Left ventricle myocardium inferior (tissue), 1 donor: ENCODE data around the gene SLC25A43. TPM values are rescaled to one million over a fixed set of nuclear protein-coding genes. Genes with fewer than 3 reads are reported as not detected.
"Not testable (repeated sequence)": the region's sequence is repeated elsewhere in the genome, so short reads cannot be mapped to it uniquely, and the experiment has no call there.

Source experiments
- DNase-seq: peaks from one replicate; pipeline ENCODE4 v3.0.0-alpha.2; 2020
- H3K27ac ChIP-seq: fragments of 200-600 bp; replicated peaks from 2 replicates; pipeline ENCODE4 v1.8.0; 2021
- H3K27me3 ChIP-seq: fragments of 200-600 bp; 2 replicates; pipeline ENCODE4 v1.8.0; 2021; ENCODE audit warnings: low read depth
- H3K36me3 ChIP-seq: fragments of 200-600 bp; 2 replicates; pipeline ENCODE4 v1.8.0; 2021
- H3K4me1 ChIP-seq: fragments of 200-600 bp; 2 replicates; pipeline ENCODE4 v1.8.0; 2021
- H3K4me3 ChIP-seq: fragments of 200-600 bp; 2 replicates; pipeline ENCODE4 v1.8.0; 2021; ENCODE audit warnings: mild to moderate bottlenecking, moderate library complexity
- H3K9me3 ChIP-seq: fragments of 200-600 bp; replicated peaks from 2 replicates; pipeline ENCODE4 v1.8.0; 2021
- CTCF ChIP-seq: fragments of 200-600 bp; IDR thresholded peaks from 2 replicates; pipeline ENCODE4 v1.8.0; 2021; ENCODE audit warnings: antibody characterized with exemption, mild to moderate bottlenecking, borderline replicate concordance
- intact Hi-C: fragments of 100-400 bp; cut with micrococcal nuclease; formaldehyde crosslinking; loops from one replicate; pipeline ENCODE4 v1.11.0; 2022
- total RNA-seq: library from RNA; stranded (reverse); fragmentation: NEBNext Ultra II Directional; extraction: Animal tissue kit (Norgen Biotek cat#: 25700); gene quantifications from one replicate; pipeline ENCODE4 v1.2.1, GENCODE V29; 2021
- donor health status: DM: no; HTN: yes; CAD: no; lungs with severe emphysema.

The SLC25A43 gene
- total RNA-seq, 1 donor from 2014 or later: 1.4 TPM

GRCh38 chrX:119427024-119427794 lies 28.1 kb downstream of the SLC25A43 start:
- no peak for TF ChIP-seq CTCF
- Histone ChIP-seq H3K4me3 (no peak overlapping the region), H3K27me3 (no peaks in the 10 kb centered on the region), H3K9me3 (no peaks in the 10 kb centered on the region), H3K4me1 (no peaks in the 10 kb centered on the region), H3K27ac (peak overlapping the region; percentile 70), H3K36me3 (no peaks in the 10 kb centered on the region)
- peak; percentile 41 for DNase-seq
- intact Hi-C loops: no loop called here

GRCh38 chrX:119427795-119428185 lies 28.7 kb downstream of the SLC25A43 start:
- H3K4me1 ChIP-seq: no peaks in the 10 kb centered on the region
- no peaks in the 10 kb centered on the region for H3K9me3 ChIP-seq
- TF ChIP-seq CTCF: no peak
- intact Hi-C loops: no loop called here
- no peak for DNase-seq
- H3K36me3 ChIP-seq: no peaks in the 10 kb centered on the region
- peak overlapping the region; percentile 70 for H3K27ac ChIP-seq
- no peaks in the 10 kb centered on the region for H3K27me3 ChIP-seq
- no peak overlapping the region for H3K4me3 ChIP-seq

- no peaks in the 10 kb centered on the region for H3K36me3 ChIP-seq
- H3K27ac ChIP-seq: no peak overlapping the region
- H3K9me3 ChIP-seq: no peaks in the 10 kb centered on the region
- no peak for TF ChIP-seq CTCF
- H3K4me1 ChIP-seq: no peaks in the 10 kb centered on the region
- intact Hi-C loops: no loop called here
- DNase-seq: no peak
- no peaks in the 10 kb centered on the region for H3K27me3 ChIP-seq
- H3K4me3 ChIP-seq: no peak overlapping the region
Observed at GRCh38 chrX:119429471-119429870, 30.3 kb downstream of the SLC25A43 start.

GRCh38 chrX:119441295-119441694 lies 42.2 kb downstream of the SLC25A43 start:
- H3K36me3 ChIP-seq, intact Hi-C loops, H3K4me1 ChIP-seq, H3K4me3 ChIP-seq, DNase-seq, H3K27me3 ChIP-seq, H3K27ac ChIP-seq, H3K9me3 ChIP-seq: not testable (repeated sequence)

- no peak for DNase-seq
- Histone ChIP-seq H3K9me3 (no peaks in the 10 kb centered on the region), H3K4me1 (no peaks in the 10 kb centered on the region), H3K27ac (no peak overlapping the region), H3K36me3 (no peaks in the 10 kb centered on the region), H3K4me3 (no peak overlapping the region), H3K27me3 (no peaks in the 10 kb centered on the region)
- TF ChIP-seq CTCF: no peak
- intact Hi-C loops: no loop called here
Observed at GRCh38 chrX:119442286-119442685, 43.1 kb downstream of the SLC25A43 start.

- no peak overlapping the region for H3K4me3 ChIP-seq
- no peak for DNase-seq
- H3K27ac ChIP-seq: no peak overlapping the region
- intact Hi-C loops: no loop called here
- no peaks in the 10 kb centered on the region for H3K27me3 ChIP-seq
- no peaks in the 10 kb centered on the region for H3K36me3 ChIP-seq
- no peaks in the 10 kb centered on the region for H3K9me3 ChIP-seq
- H3K4me1 ChIP-seq: no peaks in the 10 kb centered on the region
- no peak for TF ChIP-seq CTCF
Observed at GRCh38 chrX:119453202-119453601, 54.1 kb downstream of the SLC25A43 start.
